Measurements from ENCODE around the gene MAST1.
"Not testable (repeated sequence)": the region's sequence is repeated elsewhere in the genome, so short reads cannot be mapped to it uniquely, and the experiment has no call there.

The MAST1 gene

GRCh38 chr19:12881172-12881808 lies 43.0 kb downstream of the MAST1 start, which contains the start of gene DNASE2:
TSS of gene DNASE2 (minus strand) at chr19:12881449. CDS start at chr19:12881375, 74 bp downstream.
- DNase-seq (ENCODE audit: insufficient read length) (peak; percentile 99), FAIRE-seq (peak; percentile 98)
- peak; percentile 58; the same call in 1 of the 2 replicates for TF ChIP-seq POLR2AphosphoS5 (IDR thresholded peaks at IDR 0.05; ENCODE audit: low read depth, low read length)
- TF ChIP-seq POLR2A (IDR thresholded peaks at IDR 0.05; ENCODE audit: low read depth, low read length), result peak; percentile 78
- TF ChIP-seq TAF1 (IDR thresholded peaks at IDR 0.05; ENCODE audit: borderline replicate concordance, low read depth, low read length), result no peak

GRCh38 chr19:12882589-12882988 lies 44.3 kb downstream of the MAST1 start:
- no peak for FAIRE-seq
- TF ChIP-seq TAF1 (IDR thresholded peaks at IDR 0.05; ENCODE audit: borderline replicate concordance, low read depth, low read length), result no peak
- TF ChIP-seq POLR2A (IDR thresholded peaks at IDR 0.05; ENCODE audit: low read depth, low read length), result no peak
- no peak for TF ChIP-seq POLR2AphosphoS5 (IDR thresholded peaks at IDR 0.05; ENCODE audit: low read depth, low read length)
- no peak for DNase-seq (ENCODE audit: insufficient read length)

- FAIRE-seq, result no peak
- TF ChIP-seq POLR2AphosphoS5 (IDR thresholded peaks at IDR 0.05; ENCODE audit: low read depth, low read length), result no peak
- TF ChIP-seq POLR2A (IDR thresholded peaks at IDR 0.05; ENCODE audit: low read depth, low read length), result no peak
- TF ChIP-seq TAF1 (IDR thresholded peaks at IDR 0.05; ENCODE audit: borderline replicate concordance, low read depth, low read length), result no peak
- no peak for DNase-seq (ENCODE audit: insufficient read length)
Measured at GRCh38 chr19:12884202-12884601, 45.9 kb downstream of the MAST1 start.

GRCh38 chr19:12884627-12884925 lies 46.3 kb downstream of the MAST1 start:
- no peak for FAIRE-seq
- no peak for DNase-seq (ENCODE audit: insufficient read length)
- no peak for TF ChIP-seq POLR2A (IDR thresholded peaks at IDR 0.05; ENCODE audit: low read depth, low read length)
- no peak for TF ChIP-seq POLR2AphosphoS5 (IDR thresholded peaks at IDR 0.05; ENCODE audit: low read depth, low read length)
- no peak for TF ChIP-seq TAF1 (IDR thresholded peaks at IDR 0.05; ENCODE audit: borderline replicate concordance, low read depth, low read length)

GRCh38 chr19:12884926-12885748 lies 46.8 kb downstream of the MAST1 start:
- peak; percentile 80 for DNase-seq (ENCODE audit: insufficient read length)
- TF ChIP-seq TAF1 (IDR thresholded peaks at IDR 0.05; ENCODE audit: borderline replicate concordance, low read depth, low read length) (no peak), POLR2AphosphoS5 (IDR thresholded peaks at IDR 0.05; ENCODE audit: low read depth, low read length) (no peak), POLR2A (IDR thresholded peaks at IDR 0.05; ENCODE audit: low read depth, low read length) (no peak)
- peak; percentile 81 for FAIRE-seq

GRCh38 chr19:12885749-12886650 lies 47.7 kb downstream of the MAST1 start:
- no peak for TF ChIP-seq POLR2AphosphoS5 (IDR thresholded peaks at IDR 0.05; ENCODE audit: low read depth, low read length)
- TF ChIP-seq TAF1 (IDR thresholded peaks at IDR 0.05; ENCODE audit: borderline replicate concordance, low read depth, low read length), result no peak
- FAIRE-seq (no peak), DNase-seq (ENCODE audit: insufficient read length) (no peak)

- no peak for TF ChIP-seq POLR2AphosphoS5 (IDR thresholded peaks at IDR 0.05; ENCODE audit: low read depth, low read length)
- TF ChIP-seq TAF1 (IDR thresholded peaks at IDR 0.05; ENCODE audit: borderline replicate concordance, low read depth, low read length), result no peak
- no peak for TF ChIP-seq POLR2A (IDR thresholded peaks at IDR 0.05; ENCODE audit: low read depth, low read length)
- FAIRE-seq, result no peak
- no peak for DNase-seq (ENCODE audit: insufficient read length)
Measured at GRCh38 chr19:12886651-12886968, 48.3 kb downstream of the MAST1 start.

GRCh38 chr19:12886969-12887747 lies 48.8 kb downstream of the MAST1 start, which contains the start of gene KLF1:
TSS of gene KLF1 (minus strand) at chr19:12887201. CDS start at chr19:12887140, 61 bp downstream.
- FAIRE-seq (no peak), DNase-seq (ENCODE audit: insufficient read length) (no peak)
- TF ChIP-seq POLR2A (IDR thresholded peaks at IDR 0.05; ENCODE audit: low read depth, low read length) (no peak), POLR2AphosphoS5 (IDR thresholded peaks at IDR 0.05; ENCODE audit: low read depth, low read length) (no peak), TAF1 (IDR thresholded peaks at IDR 0.05; ENCODE audit: borderline replicate concordance, low read depth, low read length) (no peak)

- FAIRE-seq (no peak), DNase-seq (ENCODE audit: insufficient read length) (no peak)
Measured at GRCh38 chr19:12888006-12888603, 49.8 kb downstream of the MAST1 start.

GRCh38 chr19:12890299-12890786 lies 52.0 kb downstream of the MAST1 start:
- FAIRE-seq; DNase-seq (ENCODE audit: insufficient read length): not testable (repeated sequence)

More at GRCh38 chr19:12888006-12888603, 49.8 kb downstream of the MAST1 start:
- TF ChIP-seq POLR2A (IDR thresholded peaks at IDR 0.05; ENCODE audit: low read depth, low read length) (no peak), POLR2AphosphoS5 (IDR thresholded peaks at IDR 0.05; ENCODE audit: low read depth, low read length) (no peak), TAF1 (IDR thresholded peaks at IDR 0.05; ENCODE audit: borderline replicate concordance, low read depth, low read length) (no peak)

All from GM12892 (cell line).